Endodermal cell (in vitro differentiated cells): ENCODE data around the gene CACNB1. TPM values are rescaled to one million over a fixed set of nuclear protein-coding genes. Genes with fewer than 3 reads are reported as not detected.

ENCODE experiments used
- DNase-seq: peaks from one replicate; pipeline ENCODE4 v3.0.0-alpha.2; 2017
- H3K27ac ChIP-seq: 2 replicates; pipeline ENCODE4 v1.5.1; 2013; ENCODE audit warnings: mild to moderate bottlenecking, low read depth, low read length, moderate library complexity
- H3K27me3 ChIP-seq: 2 replicates; pipeline ENCODE4 v1.6.1; 2013; ENCODE audit warnings: mild to moderate bottlenecking, low read length, moderate library complexity; ENCODE audit not compliant: insufficient read depth, control insufficient read depth, poor library complexity, severe bottlenecking
- H3K36me3 ChIP-seq: 2 replicates; pipeline ENCODE4 v1.7.0; 2013; ENCODE audit warnings: mild to moderate bottlenecking, low read length, moderate library complexity; ENCODE audit not compliant: control insufficient read depth, insufficient read depth
- H3K4me1 ChIP-seq: one replicate; pipeline ENCODE4 v1.7.0; 2013; ENCODE audit warnings: low read length; ENCODE audit not compliant: control insufficient read depth, insufficient read depth
- H3K4me3 ChIP-seq: 2 replicates; pipeline ENCODE4 v1.5.1; 2013; ENCODE audit warnings: mild to moderate bottlenecking, low read length, moderate library complexity
- H3K9ac ChIP-seq: 2 replicates; pipeline ENCODE4 v1.6.1; 2013; ENCODE audit warnings: mild to moderate bottlenecking, low read length, moderate library complexity; ENCODE audit not compliant: poor library complexity, severe bottlenecking; ENCODE audit errors: extremely low read depth
- H3K9me3 ChIP-seq: 2 replicates; pipeline ENCODE4 v1.6.1; 2013; ENCODE audit warnings: mild to moderate bottlenecking, low read length, moderate library complexity; ENCODE audit not compliant: control insufficient read depth
- H3K27ac Mint-ChIP-seq: 2 replicates; pipeline ENCODE4 v1.8.0; 2020; ENCODE audit warnings: mixed read lengths
- H3K27me3 Mint-ChIP-seq: 2 replicates; pipeline ENCODE4 v1.8.0; 2021; ENCODE audit warnings: mild to moderate bottlenecking, mixed read lengths; ENCODE audit not compliant: insufficient read depth
- H3K36me3 Mint-ChIP-seq: 2 replicates; pipeline ENCODE4 v1.8.0; 2020; ENCODE audit warnings: low read depth, mixed read lengths
- H3K4me1 Mint-ChIP-seq: 2 replicates; pipeline ENCODE4 v1.8.0; 2020; ENCODE audit warnings: mixed read lengths
- H3K4me3 Mint-ChIP-seq: 2 replicates; pipeline ENCODE4 v1.8.0; 2020; ENCODE audit warnings: mild to moderate bottlenecking, moderate library complexity, mixed read lengths
- H3K9me3 Mint-ChIP-seq: 2 replicates; pipeline ENCODE4 v1.8.0; 2020; ENCODE audit warnings: mild to moderate bottlenecking, mixed read lengths
- WGBS, 2 experiments: methylation state at CpG; one replicate each; pipeline versions ENCODE4 v1.1.5 to v1.1.7; 2013; ENCODE audit warnings: missing lambda C conversion rate in 2 of 2, mixed read lengths in 1 of 2; ENCODE audit not compliant: insufficient coverage in 1 of 2, insufficient read length in 1 of 2; 5-methylcytosine and 5-hydroxymethylcytosine counted together
- total RNA-seq, 2 donors: library from RNA; stranded (reverse); fragmentation: NEBNext Ultra II Directional in 1 of 2; extraction: Animal tissue kit (Norgen Biotek cat#: 25700) in 1 of 2; gene quantifications; 2 replicates in 1 of 2; 3 replicates in 1 of 2; pipeline ENCODE4 v1.2.1, GENCODE V29; 2021
- TF ChIP-seq, protein P1 (sequence below): fragments of 200-600 bp; sonication (generic); conservative IDR thresholded peaks from 2 replicates; pipeline ENCODE4 v1.5.0; 2021; ENCODE audit warnings: antibody characterized with exemption, mild to moderate bottlenecking

CACNB1 gene
- total RNA-seq, 2 donors from 2014 or later, result 12.2 to 13.2 TPM

DNA sequence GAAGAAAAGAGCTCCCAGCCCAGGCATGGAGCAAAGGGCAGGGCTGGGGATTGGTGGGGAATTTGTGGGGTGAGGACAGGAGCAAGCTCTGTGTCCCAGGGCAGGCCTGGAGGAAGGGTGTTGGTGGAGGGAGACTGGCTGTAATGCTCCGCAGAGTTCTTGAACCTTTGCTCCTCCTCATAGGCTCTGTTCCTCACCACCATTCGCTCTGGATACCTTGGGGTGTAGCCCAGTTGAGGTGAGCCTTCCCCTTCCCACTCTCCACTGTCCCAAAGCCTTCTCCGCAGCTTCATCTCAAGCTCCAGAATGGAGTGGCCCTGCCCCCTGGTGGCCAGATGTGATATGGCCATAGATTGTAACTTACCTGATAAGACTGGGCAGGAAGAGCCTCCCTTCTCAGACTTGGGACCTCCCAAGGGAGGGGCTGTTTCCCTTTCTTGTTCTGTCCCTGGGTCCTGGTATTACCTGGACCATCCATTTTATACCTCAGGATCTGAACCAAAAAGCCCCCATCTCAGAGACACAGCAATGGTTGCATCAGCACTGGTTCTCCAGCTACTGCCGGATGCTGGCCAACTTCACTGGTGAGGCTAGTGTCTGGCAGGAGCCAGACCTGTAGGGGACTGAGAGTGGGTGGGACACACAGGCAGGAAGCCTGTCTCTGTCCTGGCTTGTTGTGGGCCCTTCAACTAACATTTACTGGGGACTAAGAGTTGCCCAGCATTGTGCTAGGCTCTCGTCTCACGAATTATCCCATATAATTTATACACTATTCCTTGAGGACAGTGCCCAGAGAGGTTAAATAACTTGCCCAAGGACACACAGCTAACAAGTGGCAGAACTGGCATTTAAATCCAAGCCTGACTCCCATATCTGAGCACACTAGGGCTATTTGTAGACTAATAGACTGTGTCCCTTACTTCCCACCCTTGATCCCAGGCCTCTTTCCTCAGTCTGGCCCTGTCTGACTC is 47.4 kb upstream of the CACNB1 start:
- Mint-ChIP-seq H3K36me3 (no peaks in the 10 kb centered on the region), H3K27ac (no peak overlapping the region), H3K27me3 (no peaks in the 10 kb centered on the region), H3K4me3 (no peak overlapping the region), H3K9me3 (no peaks in the 10 kb centered on the region), H3K4me1 (peaks cover 17% of the 10 kb centered on the region)
- peak; percentile 100 for DNase-seq
- H3K4me1 ChIP-seq, result no peaks in the 10 kb centered on the region
- WGBS, 2 experiments, result 14 to 53% methylated on average over 2 to 6 of the region's 6 CpGs
- H3K9me3 ChIP-seq, result no peaks in the 10 kb centered on the region
- H3K27ac ChIP-seq, result no peak overlapping the region
- TF ChIP-seq, protein P1, sequence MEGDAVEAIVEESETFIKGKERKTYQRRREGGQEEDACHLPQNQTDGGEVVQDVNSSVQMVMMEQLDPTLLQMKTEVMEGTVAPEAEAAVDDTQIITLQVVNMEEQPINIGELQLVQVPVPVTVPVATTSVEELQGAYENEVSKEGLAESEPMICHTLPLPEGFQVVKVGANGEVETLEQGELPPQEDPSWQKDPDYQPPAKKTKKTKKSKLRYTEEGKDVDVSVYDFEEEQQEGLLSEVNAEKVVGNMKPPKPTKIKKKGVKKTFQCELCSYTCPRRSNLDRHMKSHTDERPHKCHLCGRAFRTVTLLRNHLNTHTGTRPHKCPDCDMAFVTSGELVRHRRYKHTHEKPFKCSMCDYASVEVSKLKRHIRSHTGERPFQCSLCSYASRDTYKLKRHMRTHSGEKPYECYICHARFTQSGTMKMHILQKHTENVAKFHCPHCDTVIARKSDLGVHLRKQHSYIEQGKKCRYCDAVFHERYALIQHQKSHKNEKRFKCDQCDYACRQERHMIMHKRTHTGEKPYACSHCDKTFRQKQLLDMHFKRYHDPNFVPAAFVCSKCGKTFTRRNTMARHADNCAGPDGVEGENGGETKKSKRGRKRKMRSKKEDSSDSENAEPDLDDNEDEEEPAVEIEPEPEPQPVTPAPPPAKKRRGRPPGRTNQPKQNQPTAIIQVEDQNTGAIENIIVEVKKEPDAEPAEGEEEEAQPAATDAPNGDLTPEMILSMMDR, result peak; percentile 97
- no peaks in the 10 kb centered on the region for H3K36me3 ChIP-seq
- no peak overlapping the region for H3K9ac ChIP-seq
- no peak overlapping the region for H3K4me3 ChIP-seq
- no peaks in the 10 kb centered on the region for H3K27me3 ChIP-seq

DNA sequence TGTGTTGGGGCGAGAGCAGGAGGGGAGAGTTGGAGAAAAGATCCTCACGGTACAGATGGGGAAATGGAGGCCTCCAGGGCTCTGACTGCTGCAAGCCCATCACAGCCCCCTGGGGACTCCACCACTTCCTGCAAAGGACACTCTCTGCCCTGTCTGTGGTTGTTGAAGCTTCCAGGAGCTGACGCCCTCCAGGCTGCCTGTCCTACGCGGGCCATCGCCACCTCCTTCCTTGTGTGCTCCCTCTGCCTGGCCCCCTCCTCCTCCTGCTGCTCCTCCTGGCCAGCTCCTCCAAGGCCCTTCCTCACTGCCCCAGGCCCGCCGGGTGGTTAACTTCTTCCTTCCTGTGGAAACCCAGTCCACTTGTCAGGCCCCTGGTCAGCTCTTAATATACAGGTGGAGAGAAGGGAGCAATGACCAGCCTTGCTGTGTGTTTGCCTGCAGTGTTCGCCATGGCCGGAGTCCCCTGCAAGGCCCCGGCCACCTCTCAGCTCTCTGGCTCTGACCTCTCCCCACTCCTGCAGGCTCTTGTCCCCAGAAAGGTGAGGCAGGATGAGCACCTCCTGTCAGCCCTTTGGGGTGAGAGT is 46.6 kb upstream of the CACNB1 start:
- WGBS, 2 experiments, result 73 to 81% methylated on average over 4 to 11 of the region's 11 CpGs
- Histone ChIP-seq H3K4me3 (no peak overlapping the region), H3K4me1 (no peaks in the 10 kb centered on the region), H3K36me3 (no peaks in the 10 kb centered on the region), H3K9ac (no peak overlapping the region), H3K27me3 (no peaks in the 10 kb centered on the region), H3K27ac (no peak overlapping the region), H3K9me3 (no peaks in the 10 kb centered on the region)
- peaks cover 18% of the 10 kb centered on the region for H3K4me1 Mint-ChIP-seq
- peak; percentile 79 for DNase-seq
- peaks cover 4% of the 10 kb centered on the region for H3K27me3 Mint-ChIP-seq
- H3K4me3 Mint-ChIP-seq, result no peak overlapping the region
- no peak overlapping the region for H3K27ac Mint-ChIP-seq
- TF ChIP-seq, protein P1, result no peak
- no peaks in the 10 kb centered on the region for H3K36me3 Mint-ChIP-seq
- no peaks in the 10 kb centered on the region for H3K9me3 Mint-ChIP-seq

- H3K27me3 ChIP-seq, result no peaks in the 10 kb centered on the region
- H3K4me1 ChIP-seq, result no peaks in the 10 kb centered on the region
- no peak overlapping the region for H3K4me3 ChIP-seq
- H3K36me3 ChIP-seq, result no peaks in the 10 kb centered on the region
- H3K27ac ChIP-seq, result no peak overlapping the region
- no peaks in the 10 kb centered on the region for H3K9me3 Mint-ChIP-seq
- TF ChIP-seq, protein P1, result no peak
- no peaks in the 10 kb centered on the region for H3K9me3 ChIP-seq
- H3K27me3 Mint-ChIP-seq, result peaks cover 4% of the 10 kb centered on the region
- 83 to 91% methylated on average over 8 of the region's 8 CpGs for WGBS, 2 experiments
- peaks cover 18% of the 10 kb centered on the region for H3K4me1 Mint-ChIP-seq
- no peaks in the 10 kb centered on the region for H3K36me3 Mint-ChIP-seq
- H3K4me3 Mint-ChIP-seq, result no peak overlapping the region
- no peak overlapping the region for H3K9ac ChIP-seq
- no peak overlapping the region for H3K27ac Mint-ChIP-seq
- peak; percentile 54 for DNase-seq
Observed at GRCh38 chr17:39243155-39243554, 45.7 kb upstream of the CACNB1 start.
